Caco-2 (cell line): Measurements from ENCODE around the gene ALG14. TPM values are rescaled to one million over a fixed set of nuclear protein-coding genes. Genes with fewer than 3 reads are reported as not detected.
"Not testable (repeated sequence)": the region's sequence is repeated elsewhere in the genome, so short reads cannot be mapped to it uniquely, and the experiment has no call there.

Source experiments
- BruUV-seq: library from RNA; stranded (reverse); fragments of 400-500 nt; replicated peaks from 2 replicates; lab custom pipeline; 2021; lab: Mats Ljungman, UMichigan
- CTCF ChIA-PET: fragments of 300-600 bp; sonication (Branson Sonifier 250); formaldehyde crosslinking; loops from one replicate; lab custom pipeline; 2022; ENCODE audit warnings: antibody characterized with exemption; lab: Charles Lee
- POLR2A ChIA-PET: fragments of 300-600 bp; sonication (Branson Sonifier 250); formaldehyde crosslinking; loops from one replicate; lab custom pipeline; 2022; ENCODE audit warnings: antibody characterized with exemption; lab: Charles Lee
- DNase-seq, 2 experiments: peaks; one replicate each; pipeline versions ENCODE4 v3.0.0 to v3.0.0-alpha.2; 2020 to 2022
- H3K27me3 ChIP-seq: replicated peaks from 2 replicates; pipeline ENCODE4 v1.6.0; 2011; ENCODE audit warnings: low read length; ENCODE audit not compliant: control insufficient read depth, insufficient read depth
- H3K36me3 ChIP-seq: 2 replicates; pipeline ENCODE4 v1.5.1; 2011; ENCODE audit warnings: low read length; ENCODE audit not compliant: control insufficient read depth, insufficient read depth
- H3K4me1 ChIP-seq: fragments of 250-450 bp; sonication (Bioruptor Pico); 2 replicates; pipeline ENCODE4 v1.5.1; 2020; ENCODE audit warnings: mild to moderate bottlenecking
- H3K4me3 ChIP-seq: 2 replicates; pipeline ENCODE4 v1.5.1; 2011; ENCODE audit warnings: low read depth, mild to moderate bottlenecking, control low read depth, low read length
- H3K9me3 ChIP-seq: fragments of 250-450 bp; sonication (Bioruptor Pico); 2 replicates; pipeline ENCODE4 v1.5.1; 2020; ENCODE audit warnings: mild to moderate bottlenecking, moderate library complexity
- H3K27ac Mint-ChIP-seq: one replicate; pipeline ENCODE4 v1.8.0; 2022; ENCODE audit warnings: mixed read lengths; ENCODE audit not compliant: unreplicated experiment
- H3K27me3 Mint-ChIP-seq: one replicate; pipeline ENCODE4 v1.8.0; 2022; ENCODE audit warnings: mixed read lengths; ENCODE audit not compliant: insufficient read depth, unreplicated experiment
- H3K36me3 Mint-ChIP-seq: one replicate; pipeline ENCODE4 v1.8.0; 2022; ENCODE audit warnings: mild to moderate bottlenecking, mixed read lengths; ENCODE audit not compliant: insufficient read depth, unreplicated experiment
- H3K4me1 Mint-ChIP-seq: one replicate; pipeline ENCODE4 v1.8.0; 2022; ENCODE audit warnings: low read depth, mixed read lengths; ENCODE audit not compliant: unreplicated experiment
- H3K4me3 Mint-ChIP-seq: one replicate; pipeline ENCODE4 v1.8.0; 2022; ENCODE audit warnings: mild to moderate bottlenecking, moderate library complexity, mixed read lengths; ENCODE audit not compliant: unreplicated experiment
- H3K9me3 Mint-ChIP-seq: one replicate; pipeline ENCODE4 v1.8.0; 2022; ENCODE audit warnings: mixed read lengths; ENCODE audit not compliant: unreplicated experiment
- intact Hi-C: fragments of 100-400 bp; cut with micrococcal nuclease; formaldehyde crosslinking; loops from one replicate; pipeline ENCODE4 v1.10.0; 2022; ENCODE audit not compliant: unreplicated experiment
- total RNA-seq: library from RNA; stranded (reverse); gene quantifications from 2 replicates; pipeline ENCODE4 v1.2.3, GENCODE V29; 2022
- TF ChIP-seq, protein P1 (sequence below), 2 experiments: fragments of 200-600 bp in 1 of 2; IDR thresholded peaks; 1 replicate in 1 of 2; 2 replicates in 1 of 2; pipeline versions ENCODE4 v1.5.1 to v1.8.0; 2011 to 2022; ENCODE audit warnings: antibody characterized with exemption in 1 of 2, control low read depth in 1 of 2, inconsistent platforms in 1 of 2, low read depth in 1 of 2, low read length in 1 of 2, mild to moderate bottlenecking in 1 of 2, moderate library complexity in 1 of 2; ENCODE audit not compliant: insufficient read depth in 1 of 2, severe bottlenecking in 1 of 2, unreplicated experiment in 1 of 2

ALG14 gene
- total RNA-seq, 1 experiment from 2014 or later: 4.5 TPM

DNA sequence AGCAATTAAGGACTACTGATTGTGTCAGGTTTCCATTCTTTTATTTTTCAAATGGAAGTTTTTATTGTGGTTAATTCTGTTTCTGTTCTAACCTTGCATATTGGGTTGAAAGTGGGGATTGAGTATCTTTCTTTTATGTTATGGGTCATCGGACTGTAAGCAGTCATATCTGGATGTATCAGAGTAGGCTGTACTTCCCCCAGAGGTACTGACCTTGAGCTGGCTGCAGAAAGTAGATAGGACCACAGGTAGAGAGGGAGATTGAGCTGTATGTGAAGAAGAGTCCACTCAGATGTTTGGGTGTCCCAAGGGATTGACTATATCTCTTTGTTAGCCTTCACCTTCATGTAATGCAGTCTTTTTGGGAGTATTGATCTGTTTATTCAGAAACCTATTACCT, 20.5 kb upstream of the ALG14 start:
- H3K4me1 Mint-ChIP-seq: peaks cover 11% of the 10 kb centered on the region
- H3K27me3 ChIP-seq: no peaks in the 10 kb centered on the region
- no peaks in the 10 kb centered on the region for H3K9me3 ChIP-seq
- no peak overlapping the region for H3K4me3 Mint-ChIP-seq
- H3K36me3 ChIP-seq: no peaks in the 10 kb centered on the region
- H3K9me3 Mint-ChIP-seq: no peaks in the 10 kb centered on the region
- ChIA-PET CTCF (no interaction called here), POLR2A (no interaction called here)
- intact Hi-C loops: no loop called here
- H3K4me1 ChIP-seq: no peaks in the 10 kb centered on the region
- no peak overlapping the region for H3K27ac Mint-ChIP-seq
- no peaks in the 10 kb centered on the region for H3K36me3 Mint-ChIP-seq
- no peak for DNase-seq
- H3K4me3 ChIP-seq: no peak overlapping the region
- no peaks in the 10 kb centered on the region for H3K27me3 Mint-ChIP-seq
- TF ChIP-seq, protein P1, sequence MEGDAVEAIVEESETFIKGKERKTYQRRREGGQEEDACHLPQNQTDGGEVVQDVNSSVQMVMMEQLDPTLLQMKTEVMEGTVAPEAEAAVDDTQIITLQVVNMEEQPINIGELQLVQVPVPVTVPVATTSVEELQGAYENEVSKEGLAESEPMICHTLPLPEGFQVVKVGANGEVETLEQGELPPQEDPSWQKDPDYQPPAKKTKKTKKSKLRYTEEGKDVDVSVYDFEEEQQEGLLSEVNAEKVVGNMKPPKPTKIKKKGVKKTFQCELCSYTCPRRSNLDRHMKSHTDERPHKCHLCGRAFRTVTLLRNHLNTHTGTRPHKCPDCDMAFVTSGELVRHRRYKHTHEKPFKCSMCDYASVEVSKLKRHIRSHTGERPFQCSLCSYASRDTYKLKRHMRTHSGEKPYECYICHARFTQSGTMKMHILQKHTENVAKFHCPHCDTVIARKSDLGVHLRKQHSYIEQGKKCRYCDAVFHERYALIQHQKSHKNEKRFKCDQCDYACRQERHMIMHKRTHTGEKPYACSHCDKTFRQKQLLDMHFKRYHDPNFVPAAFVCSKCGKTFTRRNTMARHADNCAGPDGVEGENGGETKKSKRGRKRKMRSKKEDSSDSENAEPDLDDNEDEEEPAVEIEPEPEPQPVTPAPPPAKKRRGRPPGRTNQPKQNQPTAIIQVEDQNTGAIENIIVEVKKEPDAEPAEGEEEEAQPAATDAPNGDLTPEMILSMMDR (IDR thresholded peaks at IDR 0.05; ENCODE audit: insufficient read depth in 1 of 2, low read depth in 1 of 2, low read length in 1 of 2, severe bottlenecking in 1 of 2, unreplicated experiment in 1 of 2): no peak
- no TSS peak for BruUV-seq

GRCh38 chr1:95092891-95093290, 20.1 kb upstream of the ALG14 start:
- H3K9me3 Mint-ChIP-seq, H3K27me3 ChIP-seq, CTCF ChIA-PET, POLR2A ChIA-PET, intact Hi-C loops, H3K4me1 Mint-ChIP-seq, H3K4me3 ChIP-seq, H3K4me3 Mint-ChIP-seq, H3K27ac Mint-ChIP-seq, H3K36me3 ChIP-seq, H3K27me3 Mint-ChIP-seq, BruUV-seq, DNase-seq, H3K4me1 ChIP-seq, H3K36me3 Mint-ChIP-seq, H3K9me3 ChIP-seq: not testable (repeated sequence)

DNA sequence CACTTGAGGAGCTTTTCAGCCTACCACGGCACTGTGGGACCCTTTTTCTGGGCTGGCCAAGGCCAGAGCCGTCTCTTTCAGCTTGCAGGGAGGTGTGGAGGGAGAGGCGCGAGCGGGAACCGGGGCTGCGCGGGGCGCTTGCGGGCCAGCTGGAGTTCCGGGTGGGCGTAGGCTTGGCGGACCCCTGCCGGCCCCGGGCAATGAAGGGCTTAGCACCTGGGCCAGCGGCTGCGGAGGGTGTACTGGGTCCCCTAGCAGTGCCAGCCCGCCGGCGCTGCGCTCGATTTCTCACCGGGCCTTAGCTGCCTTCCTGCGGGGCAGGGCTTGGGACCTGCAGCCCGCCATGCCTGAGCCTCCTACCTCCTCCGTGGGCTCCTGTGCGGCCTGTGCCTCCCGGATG, 18.5 kb upstream of the ALG14 start:
- H3K36me3 Mint-ChIP-seq, BruUV-seq, H3K36me3 ChIP-seq, DNase-seq, H3K27me3 ChIP-seq, H3K4me3 ChIP-seq, H3K9me3 Mint-ChIP-seq, H3K4me3 Mint-ChIP-seq, intact Hi-C loops, H3K27ac Mint-ChIP-seq, CTCF ChIA-PET, POLR2A ChIA-PET, H3K9me3 ChIP-seq, H3K27me3 Mint-ChIP-seq: not testable (repeated sequence)
- H3K4me1 Mint-ChIP-seq: peaks cover 14% of the 10 kb centered on the region
- peaks cover 16% of the 10 kb centered on the region for H3K4me1 ChIP-seq

- no peaks in the 10 kb centered on the region for H3K9me3 Mint-ChIP-seq
- DNase-seq: no peak
- peaks cover 9% of the 10 kb centered on the region for H3K4me1 Mint-ChIP-seq
- H3K27ac Mint-ChIP-seq: no peak overlapping the region
- ChIA-PET CTCF (no interaction called here), POLR2A (no interaction called here)
- H3K4me1 ChIP-seq: peaks cover 29% of the 10 kb centered on the region
- TF ChIP-seq, protein P1 (IDR thresholded peaks at IDR 0.05; ENCODE audit: insufficient read depth in 1 of 2, low read depth in 1 of 2, low read length in 1 of 2, severe bottlenecking in 1 of 2, unreplicated experiment in 1 of 2): no peak
- no peaks in the 10 kb centered on the region for H3K9me3 ChIP-seq
- no TSS peak for BruUV-seq
- H3K27me3 Mint-ChIP-seq: no peaks in the 10 kb centered on the region
- peaks cover 6% of the 10 kb centered on the region for H3K36me3 Mint-ChIP-seq
- H3K36me3 ChIP-seq: no peaks in the 10 kb centered on the region
- no peak overlapping the region for H3K4me3 ChIP-seq
- no peak overlapping the region for H3K4me3 Mint-ChIP-seq
- intact Hi-C loops: no loop called here
- H3K27me3 ChIP-seq: no peaks in the 10 kb centered on the region
These were observed 17.0 kb upstream of the ALG14 start for GRCh38 chr1:95089650-95090287.
